Measurements from ENCODE around the gene IL12RB1.

The IL12RB1 gene

DNA sequence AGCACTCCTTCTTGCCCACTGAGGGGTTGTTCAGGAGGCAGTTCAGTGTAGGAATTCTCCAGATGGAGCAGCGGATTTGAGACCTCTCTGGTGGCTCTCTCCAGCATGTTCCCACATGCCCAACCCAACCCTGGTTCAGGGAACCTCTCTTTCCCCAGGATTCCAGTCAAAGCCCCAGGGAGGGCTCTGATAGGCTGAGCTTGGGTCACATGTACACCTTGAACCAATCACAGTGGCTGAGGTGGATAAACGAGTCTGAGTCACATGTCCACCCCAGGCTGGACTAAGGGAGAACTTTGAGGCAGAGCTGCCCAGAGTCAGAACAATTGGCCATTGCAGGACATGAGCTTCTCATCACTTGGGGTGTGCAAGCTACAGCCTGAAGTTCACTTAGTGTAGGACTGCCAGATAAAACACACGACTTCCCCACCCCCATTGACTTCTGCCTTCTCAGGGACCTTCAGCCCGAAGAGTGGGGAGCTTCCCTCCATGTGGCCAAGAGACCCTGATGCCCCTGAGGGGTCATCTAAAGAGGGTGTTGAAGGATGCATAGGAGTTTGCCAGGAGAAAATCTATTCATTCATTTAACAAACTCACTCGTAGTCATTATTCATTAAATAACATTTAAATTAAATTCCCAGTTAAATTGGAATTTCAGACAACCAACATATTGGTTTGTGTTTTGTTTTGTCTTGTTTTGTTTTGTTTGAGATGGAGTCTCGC, 6.9 kb upstream of the IL12RB1 start:
- POLR2A ChIA-PET: no interaction called here
- CTCF ChIA-PET: interaction anchor here (1.1 kb wide), 1 partner anchor 10 kb away, joined by 4 read pairs; no protein-coding TSS in a partner anchor
- no peak for TF ChIP-seq CTCF (IDR thresholded peaks at IDR 0.05; ENCODE audit: control extremely low read depth, extremely low read depth, low read depth, missing control alignments)
- DNase-seq (ENCODE audit: extremely low spot score): no peak

- ChIA-PET POLR2A (interaction anchor here (0.6 to 1.4 kb wide), 3 partner anchors 17 to 190 kb away, joined by 3 to 5 read pairs (median 3); partner anchors contain the start of gene JUND), CTCF (interaction anchor here (0.8 to 2.7 kb wide), 9 partner anchors 15 to 85 kb away, joined by 3 to 11 read pairs (median 3); no protein-coding TSS in a partner anchor)
- TF ChIP-seq CTCF (IDR thresholded peaks at IDR 0.05; ENCODE audit: control extremely low read depth, extremely low read depth, low read depth, missing control alignments): no peak
- DNase-seq (ENCODE audit: extremely low spot score): peak; percentile 67
Measured at GRCh38 chr19:18091217-18091608, 4.5 kb upstream of the IL12RB1 start.

- no peak for TF ChIP-seq CTCF (IDR thresholded peaks at IDR 0.05; ENCODE audit: control extremely low read depth, extremely low read depth, low read depth, missing control alignments)
- no peak for DNase-seq (ENCODE audit: extremely low spot score)
- POLR2A ChIA-PET: interaction anchor here (1.4 kb wide), 1 partner anchor 191 kb away, joined by 3 read pairs; the partner anchor contains the start of gene JUND
- CTCF ChIA-PET: interaction anchor here (0.8 to 2.7 kb wide), 9 partner anchors 16 to 84 kb away, joined by 3 to 11 read pairs (median 3); no protein-coding TSS in a partner anchor
Measured at GRCh38 chr19:18090545-18091216, 3.9 kb upstream of the IL12RB1 start.

- no peak for TF ChIP-seq CTCF (IDR thresholded peaks at IDR 0.05; ENCODE audit: control extremely low read depth, extremely low read depth, low read depth, missing control alignments)
- ChIA-PET CTCF (interaction anchor here (1.2 to 2.1 kb wide), 4 partner anchors 19 to 23 kb away, joined by 3 to 6 read pairs (median 6); no protein-coding TSS in a partner anchor), POLR2A (no interaction called here)
- no peak for DNase-seq (ENCODE audit: extremely low spot score)
Measured at GRCh38 chr19:18089726-18090125, 3.0 kb upstream of the IL12RB1 start.

GRCh38 chr19:18089096-18089541, 2.4 kb upstream of the IL12RB1 start:
- peak; percentile 54 for DNase-seq (ENCODE audit: extremely low spot score)
- POLR2A ChIA-PET: interaction anchor here (0.6 to 0.7 kb wide), 3 partner anchors 10 to 224 kb away, joined by 3 to 7 read pairs (median 7); partner anchors contain the start of gene JUND
- CTCF ChIA-PET: interaction anchor here (1.2 to 2.1 kb wide), 4 partner anchors 20 to 30 kb away, joined by 3 to 6 read pairs (median 6); no protein-coding TSS in a partner anchor

DNA sequence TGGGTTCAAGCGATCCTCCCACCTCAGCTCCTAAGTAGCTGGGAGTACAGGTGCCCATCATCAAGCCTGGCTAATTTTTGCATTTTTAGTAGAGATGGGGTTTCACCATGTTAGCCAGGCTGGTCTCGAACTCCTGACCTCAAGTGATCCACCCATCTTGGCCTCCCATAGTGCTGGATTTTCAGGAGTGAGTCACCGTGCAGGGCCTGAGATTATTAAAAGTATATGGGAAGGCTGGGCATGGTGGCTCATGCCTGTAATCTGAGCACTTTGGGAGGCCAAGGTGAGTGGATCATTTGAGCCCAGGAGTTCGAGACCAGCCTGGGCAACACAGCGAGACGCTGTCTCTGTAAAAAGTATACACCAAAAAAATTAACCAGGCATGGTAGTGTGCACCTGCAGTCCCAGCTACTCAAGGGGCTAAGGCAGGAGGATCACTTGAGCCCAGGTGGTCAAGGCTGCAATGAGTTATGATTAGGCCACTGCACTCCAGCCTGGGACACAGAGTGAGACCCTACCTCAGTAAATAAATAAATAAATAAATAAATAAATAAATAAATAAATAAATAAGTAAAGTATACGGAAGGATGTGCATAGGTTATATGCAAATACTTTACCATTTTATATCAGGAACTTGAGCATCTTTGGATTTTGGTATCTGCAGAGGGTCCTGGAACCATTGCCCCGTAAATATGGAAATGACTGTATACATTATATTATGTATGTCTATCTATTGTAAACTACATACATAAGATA, 854 bp downstream of the IL12RB1 start:
- POLR2A ChIA-PET: no interaction called here
- CTCF ChIA-PET: interaction anchor here (1.9 kb wide), 1 partner anchor 66 kb away, joined by 7 read pairs; no protein-coding TSS in a partner anchor
- DNase-seq (ENCODE audit: extremely low spot score): no peak
- no peak for TF ChIP-seq CTCF (IDR thresholded peaks at IDR 0.05; ENCODE audit: control extremely low read depth, extremely low read depth, low read depth, missing control alignments)
